B cell (primary cell): Measurements from ENCODE around the gene ATP8A2.

Experiments
- EZH2 ChIP-seq: IDR thresholded peaks from 2 replicates; pipeline ENCODE4 v1.6.1; 2012; ENCODE audit warnings: borderline replicate concordance, low read depth, mild to moderate bottlenecking, moderate library complexity, low read length; ENCODE audit not compliant: insufficient read depth, poor library complexity, severe bottlenecking
- TF ChIP-seq, protein P1 (sequence below): fragments of 200-600 bp; IDR thresholded peaks from one replicate; pipeline ENCODE4 v1.8.0; 2022; ENCODE audit warnings: antibody characterized with exemption, mild to moderate bottlenecking

DNA sequence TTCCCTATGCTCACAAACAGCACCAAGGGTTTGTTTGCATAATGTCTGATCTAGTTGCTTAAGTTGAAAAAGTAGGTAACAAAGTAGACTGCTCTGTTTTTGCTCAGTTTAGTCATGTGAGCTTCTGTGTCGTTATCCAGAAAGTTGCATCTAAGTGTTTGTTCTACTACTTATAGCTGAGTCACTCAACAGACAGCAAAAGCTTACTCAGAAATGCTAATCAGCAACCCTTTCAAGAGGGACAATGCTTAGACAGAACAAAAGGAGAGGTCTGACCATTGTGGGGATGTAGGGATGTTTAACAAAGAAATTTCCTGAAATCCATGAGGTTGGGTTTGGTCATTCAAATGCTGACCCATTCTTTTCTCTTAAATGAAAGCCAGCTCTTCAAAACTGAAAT lies 106.4 kb downstream of the ATP8A2 start:
- TF ChIP-seq, protein P1, sequence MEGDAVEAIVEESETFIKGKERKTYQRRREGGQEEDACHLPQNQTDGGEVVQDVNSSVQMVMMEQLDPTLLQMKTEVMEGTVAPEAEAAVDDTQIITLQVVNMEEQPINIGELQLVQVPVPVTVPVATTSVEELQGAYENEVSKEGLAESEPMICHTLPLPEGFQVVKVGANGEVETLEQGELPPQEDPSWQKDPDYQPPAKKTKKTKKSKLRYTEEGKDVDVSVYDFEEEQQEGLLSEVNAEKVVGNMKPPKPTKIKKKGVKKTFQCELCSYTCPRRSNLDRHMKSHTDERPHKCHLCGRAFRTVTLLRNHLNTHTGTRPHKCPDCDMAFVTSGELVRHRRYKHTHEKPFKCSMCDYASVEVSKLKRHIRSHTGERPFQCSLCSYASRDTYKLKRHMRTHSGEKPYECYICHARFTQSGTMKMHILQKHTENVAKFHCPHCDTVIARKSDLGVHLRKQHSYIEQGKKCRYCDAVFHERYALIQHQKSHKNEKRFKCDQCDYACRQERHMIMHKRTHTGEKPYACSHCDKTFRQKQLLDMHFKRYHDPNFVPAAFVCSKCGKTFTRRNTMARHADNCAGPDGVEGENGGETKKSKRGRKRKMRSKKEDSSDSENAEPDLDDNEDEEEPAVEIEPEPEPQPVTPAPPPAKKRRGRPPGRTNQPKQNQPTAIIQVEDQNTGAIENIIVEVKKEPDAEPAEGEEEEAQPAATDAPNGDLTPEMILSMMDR, result no peak
- TF ChIP-seq EZH2, result no peak
